C4-2B (cell line): ENCODE measurements around the gene BNC2.

Source experiments
- H3K27ac ChIP-seq: fragments of 450-650 bp; 2 replicates; pipeline ENCODE4 v1.5.1; 2017
- CTCF ChIP-seq: fragments of 450-650 bp; conservative IDR thresholded peaks from 2 replicates; pipeline ENCODE4 v1.5.1; 2017; ENCODE audit warnings: mild to moderate bottlenecking
- ZFX ChIP-seq: fragments of 450-650 bp; IDR thresholded peaks from 2 replicates; pipeline ENCODE4 v1.6.1; 2017

The BNC2 gene

DNA sequence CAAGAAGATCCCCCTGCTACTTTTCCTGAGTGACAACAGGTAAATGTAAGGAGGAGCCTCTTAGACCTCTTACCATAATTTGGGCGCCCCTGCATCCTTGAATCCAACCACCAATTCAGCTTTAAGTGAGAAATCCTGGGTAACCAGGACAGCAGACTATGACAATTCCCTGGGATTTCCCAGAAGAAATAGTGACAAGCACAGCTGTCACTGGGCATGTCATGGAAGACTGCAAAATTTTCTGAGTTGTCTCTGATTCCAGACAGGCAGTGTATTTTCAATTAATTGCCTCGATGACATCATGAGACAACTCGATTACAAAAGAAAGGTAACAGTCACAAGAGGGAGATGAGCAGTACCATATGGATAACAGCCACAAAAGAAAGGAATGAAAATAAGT is 256.9 kb downstream of the BNC2 start:
- TF ChIP-seq CTCF (no peak), ZFX (no peak)
- no peak overlapping the region for H3K27ac ChIP-seq

DNA sequence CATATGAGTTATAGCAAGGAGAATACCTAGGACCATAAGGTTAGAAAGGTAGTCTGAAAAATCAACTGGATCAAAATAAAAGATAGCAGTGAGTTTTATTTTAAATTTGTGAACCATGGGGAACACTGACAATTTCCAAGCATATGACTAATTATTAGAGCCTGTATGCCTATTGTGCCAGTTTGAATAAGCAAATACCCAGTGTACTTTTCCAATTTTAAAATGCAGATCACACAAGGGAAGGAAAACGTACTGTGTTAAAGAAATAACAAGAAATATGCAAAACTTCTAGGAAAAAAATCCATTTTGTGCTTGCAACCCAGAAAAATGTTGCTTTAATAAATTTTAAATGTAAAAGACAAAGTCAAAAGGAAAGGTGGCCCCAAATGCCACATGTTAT is 257.4 kb downstream of the BNC2 start:
- H3K27ac ChIP-seq, result no peak overlapping the region
- TF ChIP-seq ZFX (no peak), CTCF (no peak)

- no peak overlapping the region for H3K27ac ChIP-seq
- TF ChIP-seq ZFX, result no peak
- TF ChIP-seq CTCF, result no peak
Observed at GRCh38 chr9:16612627-16613026, 257.8 kb downstream of the BNC2 start.

- no peak overlapping the region for H3K27ac ChIP-seq
- no peak for TF ChIP-seq CTCF
- TF ChIP-seq ZFX, result no peak
Observed at GRCh38 chr9:16611983-16612382, 258.5 kb downstream of the BNC2 start.

DNA sequence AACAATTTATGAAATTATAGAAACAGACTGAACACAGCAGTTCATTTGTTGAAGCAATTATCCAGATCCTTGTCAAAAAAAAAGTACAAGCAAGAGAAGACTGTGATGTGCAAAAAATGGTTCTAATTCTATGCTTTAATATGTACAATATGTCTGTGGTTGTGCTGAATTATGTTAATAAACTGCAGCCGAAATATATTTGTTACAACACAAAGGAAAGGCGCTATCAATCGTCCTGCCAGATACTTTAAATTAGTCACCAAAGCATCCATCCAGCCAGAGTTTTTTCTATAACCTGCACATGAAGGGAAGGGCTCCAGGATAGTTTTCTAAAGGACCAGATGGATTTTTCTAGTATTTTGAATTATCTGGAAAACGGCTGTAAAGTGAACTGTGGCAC is 259.5 kb downstream of the BNC2 start:
- no peak overlapping the region for H3K27ac ChIP-seq
- TF ChIP-seq ZFX (no peak), CTCF (no peak)

DNA sequence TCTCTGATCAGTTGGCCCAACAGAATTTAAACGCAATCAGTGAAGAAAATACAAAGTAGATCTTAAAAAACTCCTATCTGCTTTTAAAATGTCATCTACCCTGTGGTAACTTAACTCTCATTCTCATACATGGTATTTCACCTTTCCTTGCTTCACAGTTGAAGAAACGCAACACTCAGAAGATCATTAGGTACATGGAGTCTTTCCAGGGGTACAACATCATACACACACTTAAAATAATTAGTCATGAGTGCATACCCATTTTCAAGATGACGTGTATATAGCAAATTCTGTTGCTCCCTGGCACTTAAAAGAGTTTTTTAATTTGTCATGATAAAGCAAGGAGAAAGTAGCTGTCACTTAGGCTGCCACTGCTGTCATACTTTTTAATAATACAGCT is 259.9 kb downstream of the BNC2 start:
- no peak overlapping the region for H3K27ac ChIP-seq
- TF ChIP-seq CTCF (no peak), ZFX (no peak)

DNA sequence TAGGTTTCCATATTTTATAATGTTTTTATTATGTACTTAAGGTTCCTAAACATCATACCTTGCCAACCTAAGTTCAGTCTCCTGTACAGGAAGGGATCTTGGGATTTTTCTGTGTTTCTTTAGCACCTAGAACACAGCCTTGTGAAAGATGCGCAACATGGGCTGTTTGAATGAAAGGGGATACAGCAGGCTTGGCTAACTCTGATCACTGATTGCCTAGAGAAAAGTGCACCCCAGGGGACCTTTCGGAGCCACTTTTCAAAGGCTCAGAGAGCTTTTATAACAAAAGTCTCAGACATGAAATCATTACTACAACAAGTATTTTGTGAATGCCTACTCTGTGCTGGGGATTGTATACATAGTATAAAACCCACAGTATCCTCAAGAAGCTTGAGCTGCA is 261.6 kb downstream of the BNC2 start:
- TF ChIP-seq ZFX (no peak), CTCF (no peak)
- no peak overlapping the region for H3K27ac ChIP-seq

DNA sequence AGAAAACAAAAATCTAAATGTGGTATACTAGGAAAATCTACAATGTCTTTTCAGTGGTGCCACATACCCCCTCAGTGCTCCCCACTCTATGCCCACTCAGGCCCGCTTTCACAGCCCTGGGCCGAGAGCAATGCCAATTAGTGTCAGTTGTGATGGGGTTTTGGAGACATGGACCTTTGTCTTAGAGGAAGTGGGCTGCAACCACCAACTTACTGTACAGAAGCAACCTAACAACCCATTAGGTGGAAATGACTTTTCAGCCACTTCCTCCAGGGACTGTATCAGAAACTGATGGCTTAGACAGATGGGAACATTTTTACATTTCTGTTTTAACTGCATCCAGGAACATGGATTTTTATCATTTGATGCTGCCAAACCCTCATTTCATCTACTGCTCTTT is 268.0 kb downstream of the BNC2 start:
- TF ChIP-seq CTCF, result no peak
- no peak for TF ChIP-seq ZFX
- no peak overlapping the region for H3K27ac ChIP-seq
